Activated naive CD4-positive, alpha-beta T cell treated with anti-CD3 and anti-CD28 coated beads, Interleukin-2, amount 10 ng/mL, durations not matched to agents 7 days and 5 days (primary cell): Measurements from ENCODE around the gene FNDC3B.

Experiments used
- CTCF ChIA-PET: fragments of 350-600 bp; sonication (Branson Sonifier 250); formaldehyde crosslinking; loops from one replicate; lab custom pipeline; 2021; ENCODE audit warnings: antibody characterized with exemption; lab: Charles Lee
- DNase-seq: peaks from one replicate; pipeline ENCODE4 v3.0.0-alpha.2; 2020
- H3K27ac Mint-ChIP-seq: one replicate; pipeline ENCODE4 v1.8.0; 2021; ENCODE audit warnings: mild to moderate bottlenecking, moderate library complexity, mixed read lengths
- H3K27me3 Mint-ChIP-seq: one replicate; pipeline ENCODE4 v1.8.0; 2021; ENCODE audit warnings: mild to moderate bottlenecking, mixed read lengths
- H3K36me3 Mint-ChIP-seq: one replicate; pipeline ENCODE4 v1.8.0; 2021; ENCODE audit warnings: mixed read lengths
- H3K4me1 Mint-ChIP-seq: one replicate; pipeline ENCODE4 v1.8.0; 2021; ENCODE audit warnings: mixed read lengths
- H3K4me3 Mint-ChIP-seq: one replicate; pipeline ENCODE4 v1.8.0; 2021; ENCODE audit warnings: mild to moderate bottlenecking, moderate library complexity, mixed read lengths
- H3K9me3 Mint-ChIP-seq: one replicate; pipeline ENCODE4 v1.8.0; 2021; ENCODE audit warnings: mixed read lengths

FNDC3B gene

DNA sequence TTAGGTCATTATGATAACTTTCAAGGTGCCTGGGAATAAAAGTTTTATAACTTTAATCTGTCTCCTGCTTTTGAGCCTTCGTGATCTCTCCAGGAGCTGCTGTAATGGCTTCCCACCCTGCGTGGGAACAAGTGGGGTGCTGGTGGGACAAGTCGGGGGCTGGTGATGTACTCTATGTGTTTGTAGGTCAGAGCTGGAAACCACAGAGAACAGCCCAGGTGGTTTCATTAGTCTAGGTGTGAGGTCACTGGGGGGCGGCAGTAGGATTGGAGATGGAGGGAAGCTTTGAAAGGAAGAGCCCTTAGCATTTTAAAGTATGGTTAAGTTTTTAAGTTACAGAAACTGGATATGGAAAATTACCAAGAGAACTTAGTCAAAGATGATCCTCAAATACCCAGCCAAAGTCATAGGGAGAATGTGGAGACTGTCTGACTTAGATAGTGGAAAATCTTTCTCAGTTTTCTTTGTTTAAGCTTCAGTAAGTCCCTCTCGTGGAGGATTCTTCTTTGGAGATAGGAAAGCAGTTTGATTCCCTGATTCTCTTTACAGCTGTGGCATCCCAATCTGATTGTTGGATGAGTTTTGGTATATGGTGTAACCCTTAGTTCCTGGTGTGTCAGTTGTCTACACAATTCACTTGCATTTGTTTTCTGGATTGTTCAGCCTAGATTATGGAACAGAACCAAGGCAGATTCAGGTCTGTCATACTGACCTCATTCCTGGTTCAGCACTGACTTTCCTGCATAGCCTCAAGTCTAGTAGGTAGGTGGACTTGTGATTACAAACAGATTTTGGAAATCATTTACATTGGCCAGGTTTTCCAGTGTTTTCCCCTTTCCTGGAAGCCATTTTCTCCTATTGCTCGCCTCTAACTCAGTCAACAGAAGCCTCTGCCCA is 115.6 kb downstream of the FNDC3B start:
- Mint-ChIP-seq H3K36me3 (no peaks in the 10 kb centered on the region), H3K4me1 (peaks cover 16% of the 10 kb centered on the region)
- CTCF ChIA-PET = interaction anchor here (1.4 kb wide), 1 partner anchor 15 kb away, joined by 4 read pairs; no protein-coding TSS in a partner anchor

DNA sequence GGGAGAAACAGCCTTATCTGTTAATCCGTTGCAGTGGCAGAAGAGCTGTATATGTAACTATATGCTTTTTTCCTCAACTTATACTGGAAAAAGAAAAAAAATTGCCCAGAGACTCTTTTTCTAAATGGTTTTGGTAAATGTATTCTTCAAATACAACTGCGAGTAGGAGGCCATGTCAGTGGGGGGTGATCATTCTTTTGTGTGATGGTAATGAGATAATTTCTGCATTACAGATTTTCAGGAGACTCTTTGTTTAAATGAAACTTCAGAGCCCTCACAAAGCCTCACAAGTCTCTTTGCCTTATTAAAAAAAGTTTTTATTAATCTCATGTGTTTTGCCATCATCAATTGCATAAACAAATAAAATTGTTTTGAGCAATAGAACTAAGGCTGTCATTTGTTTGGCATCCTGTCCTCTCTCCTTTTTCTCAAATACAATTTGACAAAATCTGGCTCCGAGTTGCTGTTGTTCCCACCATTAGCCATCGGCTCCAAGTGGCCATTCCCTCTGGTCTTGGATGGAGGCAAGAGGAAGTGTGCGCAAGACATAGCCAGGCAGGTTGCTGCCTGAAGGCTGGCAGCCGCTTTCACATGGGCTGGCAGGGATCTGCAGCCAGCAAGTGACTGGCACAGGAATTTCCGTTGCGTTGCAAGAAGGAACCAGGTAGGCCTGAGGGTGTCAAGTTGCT is 116.7 kb downstream of the FNDC3B start:
- Mint-ChIP-seq H3K27me3 (no peaks in the 10 kb centered on the region), H3K4me1 (peaks cover 16% of the 10 kb centered on the region), H3K27ac (no peak overlapping the region), H3K36me3 (no peaks in the 10 kb centered on the region), H3K4me3 (no peak overlapping the region), H3K9me3 (no peaks in the 10 kb centered on the region)
- CTCF ChIA-PET = no interaction called here
- no peak for DNase-seq

More for the DNA sequence above, 115.6 kb downstream of the FNDC3B start:
- DNase-seq = no peak
- H3K4me3 Mint-ChIP-seq = no peak overlapping the region
- H3K9me3 Mint-ChIP-seq = no peaks in the 10 kb centered on the region
- H3K27ac Mint-ChIP-seq = no peak overlapping the region
- no peaks in the 10 kb centered on the region for H3K27me3 Mint-ChIP-seq

DNA sequence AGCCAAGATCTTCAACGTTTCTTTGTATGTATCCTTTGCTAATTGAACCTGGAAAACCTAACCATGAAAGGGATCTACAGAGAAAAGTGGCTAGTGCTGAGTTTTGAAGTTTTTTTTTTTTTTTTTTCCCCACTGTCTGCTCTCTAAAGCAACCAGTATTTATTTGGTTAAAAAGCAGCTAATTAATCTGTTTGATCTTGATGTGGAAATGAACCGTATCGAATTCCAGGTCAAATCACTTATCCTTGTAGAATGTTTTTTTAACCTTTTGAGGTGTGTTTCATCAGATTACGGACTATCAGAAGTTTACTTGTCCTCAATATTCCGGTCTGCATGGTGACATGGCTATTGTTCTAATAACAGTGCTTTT is 117.2 kb downstream of the FNDC3B start:
- Mint-ChIP-seq H3K36me3 (no peaks in the 10 kb centered on the region), H3K27me3 (no peaks in the 10 kb centered on the region), H3K9me3 (no peaks in the 10 kb centered on the region), H3K4me1 (peaks cover 16% of the 10 kb centered on the region), H3K4me3 (no peak overlapping the region), H3K27ac (no peak overlapping the region)
- CTCF ChIA-PET = no interaction called here
- DNase-seq = no peak

DNA sequence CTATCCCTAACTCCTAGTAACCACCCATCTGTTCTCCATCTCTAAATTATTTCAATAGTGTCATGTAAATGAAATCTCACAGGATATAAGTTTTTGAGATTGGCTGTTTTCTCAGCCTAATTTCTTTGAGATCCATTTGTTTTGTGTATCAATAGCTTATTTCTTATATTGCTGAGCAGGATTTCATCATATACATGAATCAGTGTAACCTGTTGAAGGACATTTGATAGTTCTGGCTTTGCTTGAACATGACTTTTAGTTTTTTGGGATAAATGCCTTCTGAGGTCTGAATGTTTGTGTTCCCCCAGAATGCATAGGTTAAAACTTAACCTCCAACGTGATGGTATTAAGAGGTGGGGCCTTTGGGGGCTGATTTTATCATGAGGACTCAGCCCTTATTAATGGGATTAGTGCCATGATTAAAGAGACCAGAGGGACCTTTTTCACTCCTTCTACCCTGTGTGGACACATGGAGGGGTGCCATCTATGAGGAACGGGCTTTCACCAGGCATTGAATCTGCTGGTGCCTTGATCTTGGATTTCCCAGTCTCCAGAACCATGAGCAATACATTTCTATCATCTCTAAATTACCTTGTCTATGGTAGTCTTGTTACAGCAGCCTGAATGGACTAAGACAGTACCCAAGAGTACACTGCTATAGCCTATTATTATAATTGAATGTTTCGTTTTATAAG is 118.3 kb downstream of the FNDC3B start:
- Mint-ChIP-seq H3K27ac (no peak overlapping the region), H3K27me3 (no peaks in the 10 kb centered on the region), H3K4me1 (peaks cover 13% of the 10 kb centered on the region), H3K9me3 (no peaks in the 10 kb centered on the region), H3K4me3 (no peak overlapping the region), H3K36me3 (no peaks in the 10 kb centered on the region)
- DNase-seq = no peak
- CTCF ChIA-PET = interaction anchor here (1.1 kb wide), 1 partner anchor 122 kb away, joined by 3 read pairs; no protein-coding TSS in a partner anchor

DNA sequence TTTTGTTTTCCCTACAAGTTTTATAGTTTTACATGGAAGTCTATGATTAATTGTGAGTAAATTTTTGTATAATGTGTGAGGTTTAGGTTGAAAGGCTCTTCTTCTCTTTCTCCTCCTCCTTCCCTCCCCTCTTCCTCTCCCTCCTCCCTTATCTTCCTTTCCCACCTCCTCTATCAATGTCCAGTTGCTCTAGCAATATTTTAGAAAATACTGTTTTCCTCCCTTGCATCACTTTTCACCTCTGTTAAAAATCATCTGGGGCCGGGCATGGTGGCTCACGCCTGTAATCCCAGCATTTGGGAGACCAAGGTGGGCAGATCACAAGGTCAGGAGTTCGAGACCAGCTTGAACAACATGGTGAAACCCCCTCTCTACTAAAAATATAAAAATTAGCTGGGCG is 119.4 kb downstream of the FNDC3B start:
- Mint-ChIP-seq H3K4me1 (peaks cover 3% of the 10 kb centered on the region), H3K27ac (no peak overlapping the region), H3K27me3 (no peaks in the 10 kb centered on the region), H3K4me3 (no peak overlapping the region), H3K36me3 (no peaks in the 10 kb centered on the region), H3K9me3 (no peaks in the 10 kb centered on the region)
- DNase-seq = no peak
- CTCF ChIA-PET = no interaction called here

DNA sequence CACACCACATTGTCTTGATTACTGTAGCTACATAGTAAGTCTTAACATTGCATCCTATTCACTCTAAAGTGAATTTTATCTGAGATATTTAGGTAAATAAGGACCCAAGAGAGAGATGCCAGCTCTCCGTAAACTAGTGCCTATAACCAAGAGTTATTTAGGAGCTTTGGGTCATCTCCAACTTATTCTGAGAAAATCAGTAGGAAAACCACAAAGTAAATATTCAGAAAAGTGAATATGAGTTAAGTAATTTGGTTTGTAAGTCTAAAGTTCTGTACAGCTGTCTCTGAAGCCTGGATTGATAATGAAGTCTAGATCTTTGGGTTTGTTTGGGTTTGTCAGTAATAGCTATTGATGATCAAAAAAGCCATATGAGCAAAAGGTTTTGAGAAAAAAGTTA is 120.0 kb downstream of the FNDC3B start:
- no peak overlapping the region for H3K4me3 Mint-ChIP-seq
- H3K27me3 Mint-ChIP-seq = no peaks in the 10 kb centered on the region
- CTCF ChIA-PET = no interaction called here

DNA sequence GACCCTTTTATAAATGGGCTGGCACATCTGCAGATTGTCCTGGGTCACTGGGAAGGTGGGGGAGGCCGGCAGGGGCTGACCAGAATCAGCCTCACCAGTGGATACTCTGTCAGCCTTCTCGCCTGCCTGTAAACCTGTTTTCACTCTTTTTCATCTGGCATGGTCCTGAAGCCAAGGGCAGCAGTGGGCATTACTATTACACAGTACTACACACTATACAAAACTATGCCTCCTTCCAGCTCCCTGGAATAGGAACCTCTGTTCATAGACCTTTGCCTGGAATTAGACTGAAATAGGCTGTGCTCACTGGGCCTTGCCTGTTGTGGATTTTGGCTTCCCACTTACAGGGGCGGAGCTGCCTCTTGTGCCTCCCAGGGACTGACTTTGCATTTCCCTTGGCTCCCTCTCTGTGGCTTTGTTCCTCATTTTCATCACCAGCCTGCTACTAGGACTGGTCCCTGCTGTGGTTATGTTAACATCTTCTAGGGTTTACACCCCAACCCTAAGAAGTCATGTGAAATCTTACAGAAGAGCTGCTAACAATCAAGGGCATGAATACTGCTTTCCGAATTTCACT is 120.7 kb downstream of the FNDC3B start:
- H3K9me3 Mint-ChIP-seq = no peaks in the 10 kb centered on the region
- no peak for DNase-seq
- CTCF ChIA-PET = no interaction called here

More for the DNA sequence above, 120.0 kb downstream of the FNDC3B start:
- DNase-seq = no peak
- Mint-ChIP-seq H3K9me3 (no peaks in the 10 kb centered on the region), H3K27ac (no peak overlapping the region), H3K4me1 (no peaks in the 10 kb centered on the region), H3K36me3 (no peaks in the 10 kb centered on the region)

DNA sequence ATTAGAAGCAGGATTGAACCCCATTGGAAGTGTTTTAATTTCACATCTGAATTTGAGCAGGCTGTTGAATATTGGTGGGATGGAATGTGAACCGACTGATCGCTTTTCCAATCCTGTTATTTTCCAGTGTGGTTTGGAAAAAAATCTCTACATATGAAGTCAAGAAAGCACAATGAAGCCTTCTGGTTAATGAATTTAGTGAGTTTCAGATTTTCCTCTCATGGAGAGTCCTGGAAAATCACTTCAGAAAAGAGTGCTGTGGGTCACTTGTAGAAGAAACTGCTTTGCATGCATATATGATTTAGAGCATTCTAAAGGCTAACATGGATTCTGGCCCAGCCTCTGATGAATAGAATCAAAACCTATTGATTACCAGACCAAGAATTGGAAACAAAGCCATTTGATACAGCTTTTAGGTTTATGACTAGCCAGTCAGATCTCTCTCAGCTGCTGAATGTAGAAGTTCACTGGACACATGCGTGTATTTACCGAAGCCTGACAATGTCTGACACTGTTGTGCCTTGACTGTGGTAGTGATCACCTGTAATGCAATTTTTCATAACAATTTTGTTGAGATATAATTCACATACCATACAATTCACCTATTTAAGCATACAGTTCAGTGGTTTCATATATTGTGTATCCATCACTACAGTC is 121.9 kb downstream of the FNDC3B start:
- CTCF ChIA-PET = no interaction called here
- H3K4me3 Mint-ChIP-seq = no peak overlapping the region
- H3K27me3 Mint-ChIP-seq = no peaks in the 10 kb centered on the region
- no peak overlapping the region for H3K27ac Mint-ChIP-seq
- H3K4me1 Mint-ChIP-seq = no peaks in the 10 kb centered on the region
- DNase-seq = no peak
- no peaks in the 10 kb centered on the region for H3K9me3 Mint-ChIP-seq
- H3K36me3 Mint-ChIP-seq = no peaks in the 10 kb centered on the region

More for the DNA sequence above, 120.7 kb downstream of the FNDC3B start:
- Mint-ChIP-seq H3K36me3 (no peaks in the 10 kb centered on the region), H3K27ac (no peak overlapping the region), H3K4me3 (no peak overlapping the region), H3K27me3 (no peaks in the 10 kb centered on the region), H3K4me1 (no peaks in the 10 kb centered on the region)

DNA sequence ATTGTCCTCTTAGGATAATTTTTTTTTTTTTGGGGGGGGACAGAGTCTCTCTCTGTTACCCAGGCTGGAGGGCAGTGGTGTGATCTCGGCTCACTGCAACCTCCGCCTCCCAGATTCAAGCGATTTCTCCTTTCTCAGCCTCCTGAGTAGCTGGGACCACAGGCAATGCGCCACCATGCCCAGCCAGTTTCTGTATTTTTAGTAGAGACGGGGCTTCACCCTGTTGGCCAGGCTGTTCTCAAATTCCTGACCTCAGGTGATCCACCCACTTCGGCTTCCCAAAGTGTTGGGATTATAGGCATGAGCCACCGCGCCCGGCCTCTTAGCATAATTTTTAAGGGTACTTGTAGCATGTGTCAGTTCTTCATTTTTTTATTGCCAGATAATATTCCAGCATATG is 122.6 kb downstream of the FNDC3B start:
- CTCF ChIA-PET = no interaction called here
- no peak for DNase-seq
- Mint-ChIP-seq H3K9me3 (no peaks in the 10 kb centered on the region), H3K27ac (no peak overlapping the region), H3K27me3 (no peaks in the 10 kb centered on the region), H3K36me3 (no peaks in the 10 kb centered on the region), H3K4me1 (no peaks in the 10 kb centered on the region), H3K4me3 (no peak overlapping the region)

DNA sequence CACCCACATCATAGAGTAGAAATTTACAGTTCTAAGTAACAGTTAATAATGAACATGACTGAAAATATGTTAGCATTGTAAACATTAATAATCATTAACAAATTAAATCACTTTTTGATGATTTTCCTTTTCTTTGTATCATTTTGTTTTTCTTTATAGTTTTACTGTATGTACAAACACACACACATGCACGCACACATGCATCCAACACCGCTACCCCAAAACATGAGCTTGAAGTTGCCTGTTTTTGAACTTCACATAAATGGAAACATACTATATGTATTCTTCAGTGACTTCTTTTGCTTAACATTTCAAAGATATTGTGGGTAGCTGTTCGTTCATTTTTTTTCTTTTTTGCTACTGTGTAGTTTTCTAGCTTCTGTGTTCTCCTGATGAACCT is 123.9 kb downstream of the FNDC3B start:
- Mint-ChIP-seq H3K36me3 (no peaks in the 10 kb centered on the region), H3K9me3 (no peaks in the 10 kb centered on the region), H3K4me3 (no peak overlapping the region), H3K27ac (peak overlapping the region; percentile 43), H3K27me3 (no peaks in the 10 kb centered on the region), H3K4me1 (no peaks in the 10 kb centered on the region)
- CTCF ChIA-PET = interaction anchor here (1.0 kb wide), 1 partner anchor 549 kb away, joined by 3 read pairs; no protein-coding TSS in a partner anchor
- DNase-seq = no peak

DNA sequence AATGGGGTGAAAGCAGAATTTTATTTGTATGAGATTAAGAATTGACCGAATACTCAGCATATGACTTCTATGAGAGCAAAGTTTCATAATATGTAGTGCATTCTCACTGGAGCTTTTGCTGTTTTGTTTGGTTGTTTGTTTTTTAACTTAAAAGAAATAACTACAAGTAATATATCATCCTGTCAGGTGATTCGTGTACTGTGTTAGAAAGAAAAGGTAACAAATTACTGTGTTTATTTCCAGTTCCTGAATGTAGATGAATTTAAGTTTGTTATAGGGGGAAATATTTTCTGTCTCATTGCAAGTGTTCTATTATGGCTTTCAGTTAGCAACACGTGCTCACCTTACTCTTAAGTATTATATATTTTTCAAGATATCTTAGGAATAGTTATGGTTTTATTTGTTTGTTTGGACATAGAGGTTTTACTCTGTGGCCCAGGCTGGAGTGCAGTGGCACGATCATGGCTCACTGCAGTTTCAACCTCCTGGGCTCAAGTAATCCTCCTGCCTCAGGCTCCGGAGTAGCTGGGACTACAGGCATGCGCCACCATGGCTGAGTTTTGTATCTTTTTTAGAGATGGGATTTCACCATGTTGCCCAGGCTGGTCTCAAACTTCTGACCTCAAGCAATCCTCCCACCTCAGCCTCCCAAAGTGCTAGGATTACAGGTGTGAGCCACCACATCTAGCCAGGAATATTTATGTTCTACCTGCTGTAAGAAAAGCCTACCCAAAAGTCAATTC is 125.4 kb downstream of the FNDC3B start:
- DNase-seq = no peak
- H3K9me3 Mint-ChIP-seq = no peaks in the 10 kb centered on the region
- H3K27ac Mint-ChIP-seq = no peak overlapping the region
- H3K4me1 Mint-ChIP-seq = no peaks in the 10 kb centered on the region
- CTCF ChIA-PET = no interaction called here
- no peak overlapping the region for H3K4me3 Mint-ChIP-seq
- no peaks in the 10 kb centered on the region for H3K36me3 Mint-ChIP-seq
- H3K27me3 Mint-ChIP-seq = no peaks in the 10 kb centered on the region

DNA sequence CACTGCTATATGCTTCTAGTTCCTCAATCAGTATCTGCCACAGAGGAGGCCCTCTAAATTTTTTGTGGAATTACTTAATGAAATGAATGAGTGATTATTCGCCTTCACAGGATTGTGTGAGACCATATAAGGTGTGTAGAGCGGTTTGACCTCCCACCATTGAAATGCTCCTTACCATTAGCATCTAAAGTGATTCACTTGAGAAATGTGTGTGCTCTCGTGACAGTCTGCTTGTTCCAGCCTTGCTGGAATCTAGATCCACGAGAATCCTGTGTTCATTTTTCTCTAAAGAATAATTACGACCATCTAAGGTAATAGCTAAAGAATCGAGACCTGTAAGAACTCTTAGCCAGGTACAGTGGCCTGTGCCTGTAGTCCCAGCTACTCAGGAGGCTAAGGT is 126.9 kb downstream of the FNDC3B start:
- no peaks in the 10 kb centered on the region for H3K27me3 Mint-ChIP-seq
- no peak for DNase-seq
- no peak overlapping the region for H3K27ac Mint-ChIP-seq

DNA sequence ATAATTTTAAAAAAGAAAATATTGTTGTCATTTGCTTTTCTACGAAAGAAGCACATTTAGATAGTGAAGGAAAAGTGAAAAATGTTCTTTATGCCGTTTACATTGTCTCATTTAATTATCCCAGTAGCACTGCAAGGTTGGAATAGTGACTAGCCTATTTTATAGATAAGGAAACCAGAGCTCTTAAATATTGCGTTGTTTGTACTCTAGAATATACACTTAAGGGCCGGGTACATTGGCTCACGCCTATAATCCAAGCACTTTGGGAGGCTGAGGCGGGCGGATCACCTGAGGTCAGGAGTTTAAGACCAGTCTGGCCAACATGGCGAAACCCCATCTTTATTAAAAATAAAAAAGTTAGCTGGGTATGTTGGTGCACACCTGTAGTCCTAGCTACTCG is 127.5 kb downstream of the FNDC3B start:
- Mint-ChIP-seq H3K9me3 (no peaks in the 10 kb centered on the region), H3K4me3 (no peak overlapping the region), H3K4me1 (no peaks in the 10 kb centered on the region), H3K27me3 (no peaks in the 10 kb centered on the region), H3K36me3 (no peaks in the 10 kb centered on the region), H3K27ac (no peak overlapping the region)
- CTCF ChIA-PET = no interaction called here
- no peak for DNase-seq

More for the DNA sequence above, 126.9 kb downstream of the FNDC3B start:
- Mint-ChIP-seq H3K9me3 (no peaks in the 10 kb centered on the region), H3K4me1 (no peaks in the 10 kb centered on the region), H3K36me3 (no peaks in the 10 kb centered on the region), H3K4me3 (no peak overlapping the region)
- CTCF ChIA-PET = no interaction called here
